Kidney (tissue), 14 donors: ENCODE results near the gene SLC26A3. TPM values are rescaled to one million over a fixed set of nuclear protein-coding genes. Genes with fewer than 3 reads are reported as not detected.

Experiments used
- DNase-seq, 5 donors: peaks; one replicate each; pipeline ENCODE4 v3.0.0-alpha.2; 2013 to 2020
- FAIRE-seq: peaks from 2 replicates; lab custom pipeline; 2012; peaks lifted over from hg19 to GRCh38; lab: Jason Lieb, UNC
- H3K27ac ChIP-seq, 2 donors: one replicate each; pipeline ENCODE4 v1.7.0; 2013; ENCODE audit warnings: low read depth in 2 of 2, low read length in 2 of 2, inconsistent platforms in 1 of 2
- H3K27me3 ChIP-seq: one replicate; pipeline ENCODE4 v1.7.1; 2013; ENCODE audit warnings: low read length, inconsistent platforms; ENCODE audit not compliant: control insufficient read depth, insufficient read depth
- H3K36me3 ChIP-seq, 3 donors: one replicate each; pipeline versions ENCODE4 v1.7.0 to v1.7.1; 2013; ENCODE audit warnings: low read length in 3 of 3, control low read depth in 1 of 3, inconsistent platforms in 1 of 3; ENCODE audit not compliant: insufficient read depth in 3 of 3, control insufficient read depth in 2 of 3
- H3K4me1 ChIP-seq, 3 donors: one replicate each; pipeline versions ENCODE4 v1.7.0 to v1.7.1; 2013; ENCODE audit warnings: low read length in 3 of 3, inconsistent platforms in 1 of 3, low read depth in 1 of 3; ENCODE audit not compliant: control insufficient read depth in 2 of 3, insufficient read depth in 2 of 3
- H3K4me3 ChIP-seq, 3 donors: one replicate each; pipeline versions ENCODE4 v1.7.0 to v1.8.1; 2013; ENCODE audit warnings: low read length in 3 of 3, control low read depth in 1 of 3, inconsistent platforms in 1 of 3
- H3K9ac ChIP-seq, 3 donors: one replicate each; pipeline versions ENCODE4 v1.7.0 to v1.7.1; 2013; ENCODE audit warnings: low read length in 3 of 3, control low read depth in 1 of 3, inconsistent platforms in 1 of 3
- H3K9me3 ChIP-seq, 3 donors: one replicate each; pipeline versions ENCODE4 v1.7.0 to v1.7.1; 2013; ENCODE audit warnings: low read length in 3 of 3, control low read depth in 1 of 3, inconsistent platforms in 1 of 3; ENCODE audit not compliant: control insufficient read depth in 2 of 3, insufficient read depth in 1 of 3
- CTCF ChIP-seq: IDR thresholded peaks from 3 replicates; pipeline ENCODE4 v1.5.1; 2012; ENCODE audit warnings: mild to moderate bottlenecking, moderate library complexity, borderline replicate concordance; ENCODE audit not compliant: insufficient read depth; ENCODE audit errors: extremely low read depth
- intact Hi-C: fragments of 100-400 bp; cut with DNase I; formaldehyde crosslinking; loops from one replicate; pipeline ENCODE4 v1.11.1; 2022
- polyA plus RNA-seq: library from polyadenylated mRNA; stranded (reverse); fragments of 350-450 nt; fragmentation: Illumina TruSeq; extraction: RNeasy Lipid Tissue Mini Kit (QIAGEN cat#74804); gene quantifications from one replicate; pipeline ENCODE4 v1.2.3, GENCODE V29; 2014; ENCODE audit warnings: low read depth, low replicate concordance; ENCODE audit not compliant: insufficient read depth
- total RNA-seq: library from RNA; stranded (reverse); fragmentation: NEBNext Ultra II Directional; extraction: Animal tissue kit (Norgen Biotek cat#: 25700); gene quantifications from one replicate; pipeline ENCODE4 v1.2.1, GENCODE V29; 2021
- donor health status: control.
- donor health status: control.
- donor health status: control.
- donor health status: control.
- donor health status: control.
- donor health status: DM: yes; HTN: yes; CAD: no.
- donor health status: Normal renal cell carcinoma (clear cell type).

SLC26A3 gene
- total and polyA plus RNA-seq, 2 donors from 2014 or later: 0.25 to 0.32 TPM

- Histone ChIP-seq H3K4me3 (no peak overlapping the region), H3K27ac (no peak overlapping the region), H3K9me3 (no peaks in the 10 kb centered on the region), H3K9ac (no peak overlapping the region), H3K27me3 (no peaks in the 10 kb centered on the region), H3K36me3 (no peaks in the 10 kb centered on the region), H3K4me1 (no peaks in the 10 kb centered on the region)
- no peak for FAIRE-seq
- intact Hi-C loops: no loop called here
- TF ChIP-seq CTCF: no peak
- DNase-seq: no peak
Observed at GRCh38 chr7:107838816-107839565, 36.0 kb upstream of the SLC26A3 start.

- no peaks in the 10 kb centered on the region for H3K27me3 ChIP-seq
- H3K27ac ChIP-seq: no peak overlapping the region
- DNase-seq (no peak), FAIRE-seq (no peak)
- no peaks in the 10 kb centered on the region for H3K36me3 ChIP-seq
- H3K4me1 ChIP-seq: no peaks in the 10 kb centered on the region
- H3K9me3 ChIP-seq: no peaks in the 10 kb centered on the region
- intact Hi-C loops: no loop called here
- no peak for TF ChIP-seq CTCF
- no peak overlapping the region for H3K4me3 ChIP-seq
- H3K9ac ChIP-seq: no peak overlapping the region
Observed at GRCh38 chr7:107838024-107838601, 35.1 kb upstream of the SLC26A3 start.

- intact Hi-C loops: no loop called here
- Histone ChIP-seq H3K9me3 (no peaks in the 10 kb centered on the region), H3K4me1 (no peaks in the 10 kb centered on the region), H3K4me3 (no peak overlapping the region), H3K9ac (no peak overlapping the region), H3K27me3 (no peaks in the 10 kb centered on the region), H3K27ac (no peak overlapping the region), H3K36me3 (no peaks in the 10 kb centered on the region)
- FAIRE-seq: no peak
- no peak for TF ChIP-seq CTCF
- no peak for DNase-seq
Observed at GRCh38 chr7:107837145-107837512, 34.1 kb upstream of the SLC26A3 start.
